Measurements from ENCODE around the gene CEMIP2.

- TF ChIP-seq POLR2A (IDR thresholded peaks at IDR 0.05; ENCODE audit: low read length) (no peak), GATA1 (IDR thresholded peaks at IDR 0.05; ENCODE audit: low read depth, low read length) (no peak)
Measured at GRCh38 chr9:71693607-71694006, 74.7 kb downstream of the CEMIP2 start.

All from erythroblast (primary cell).